Endothelial cell of umbilical vein (primary cell): Measurements from ENCODE around the gene TOMM6. TPM values are rescaled to one million over a fixed set of nuclear protein-coding genes. Genes with fewer than 3 reads are reported as not detected.

Experiments used
- Bru-seq: library from RNA; stranded (reverse); fragments of 400-500 nt; gene quantifications from one replicate; lab custom pipeline; 2021; lab: Mats Ljungman, UMichigan
- BruChase-seq, 2 experiments: library from RNA; stranded (reverse); fragments of 400-500 nt; gene quantifications; one replicate each; lab custom pipeline; 2021; lab: Mats Ljungman, UMichigan
- BruUV-seq: library from RNA; stranded (reverse); fragments of 400-500 nt; replicated peaks from 2 replicates; lab custom pipeline; 2021; lab: Mats Ljungman, UMichigan
- CTCF ChIA-PET: fragments of 300-600, 350-600 bp; sonication (Branson Sonifier 250); formaldehyde crosslinking; loops from one replicate; lab custom pipeline; 2021; ENCODE audit warnings: antibody characterized with exemption, inconsistent platforms; lab: Charles Lee
- POLR2A ChIA-PET: fragments of 300-600, 350-600 bp; sonication (Branson Sonifier 250); formaldehyde crosslinking; loops from one replicate; lab custom pipeline; 2021; ENCODE audit warnings: antibody characterized with exemption, inconsistent platforms; lab: Charles Lee
- DNase-seq: peaks from one replicate; pipeline ENCODE4 v3.0.0-alpha.2; 2011; ENCODE audit warnings: low read depth, low spot score
- FAIRE-seq: peaks from 2 replicates; lab custom pipeline; 2011; peaks lifted over from hg19 to GRCh38; lab: Jason Lieb, UNC
- H2AFZ ChIP-seq: 2 replicates; pipeline ENCODE4 v1.6.0; 2012; ENCODE audit warnings: low read depth, low read length, control low read depth, inconsistent platforms
- H3K27ac ChIP-seq: 2 replicates; pipeline ENCODE4 v1.5.1; 2011; ENCODE audit warnings: low read depth, mild to moderate bottlenecking, control low read depth, low read length, moderate library complexity; ENCODE audit not compliant: insufficient read depth
- H3K27me3 ChIP-seq, 2 experiments: 2 replicates each; pipeline versions ENCODE4 v1.6.0 to v1.6.1; 2011; ENCODE audit warnings: low read length in 2 of 2, mixed read lengths in 1 of 2; ENCODE audit not compliant: control insufficient read depth in 2 of 2, insufficient read depth in 2 of 2
- H3K36me3 ChIP-seq, 2 experiments: 2 replicates in 1 of 2; 3 replicates in 1 of 2; pipeline ENCODE4 v1.5.1; 2011; ENCODE audit warnings: low read length in 2 of 2, mild to moderate bottlenecking in 1 of 2, moderate library complexity in 1 of 2; ENCODE audit not compliant: control insufficient read depth in 2 of 2, insufficient read depth in 2 of 2; ENCODE audit errors: extremely low read depth in 1 of 2
- H3K4me1 ChIP-seq: 3 replicates; pipeline ENCODE4 v1.5.1; 2011; ENCODE audit warnings: mild to moderate bottlenecking, low read length; ENCODE audit not compliant: control insufficient read depth, insufficient read depth; ENCODE audit errors: extremely low read depth
- H3K4me2 ChIP-seq: 2 replicates; pipeline ENCODE4 v1.6.1; 2011; ENCODE audit warnings: low read length, control low read depth, mixed read lengths; ENCODE audit not compliant: insufficient read depth
- H3K4me3 ChIP-seq, 3 experiments: fragments of 200-600 bp in 1 of 3; sonication (generic), shearing (Covaris generic) in 1 of 3; replicated peaks in 1 of 3; 2 replicates each; pipeline ENCODE4 v1.5.1; 2011 to 2016; ENCODE audit warnings: control low read depth in 3 of 3, low read length in 3 of 3, mild to moderate bottlenecking in 2 of 3, inconsistent platforms in 1 of 3, low read depth in 1 of 3, moderate library complexity in 1 of 3; ENCODE audit not compliant: insufficient read depth in 1 of 3
- H3K79me2 ChIP-seq: 2 replicates; pipeline ENCODE4 v1.6.0; 2012; ENCODE audit warnings: low read length, inconsistent platforms; ENCODE audit not compliant: control insufficient read depth, insufficient read depth
- H3K9ac ChIP-seq: replicated peaks from 2 replicates; pipeline ENCODE3; 2011; ENCODE audit warnings: low read length, control low read depth; ENCODE audit not compliant: insufficient read depth; ENCODE audit errors: extremely low read depth
- H3K9me1 ChIP-seq: replicated peaks from 3 replicates; pipeline ENCODE4 v1.6.0; 2011; ENCODE audit warnings: mild to moderate bottlenecking, low read length; ENCODE audit not compliant: control insufficient read depth, insufficient read depth; ENCODE audit errors: extremely low read depth
- H3K9me3 ChIP-seq: replicated peaks from 2 replicates; pipeline ENCODE4 v1.5.1; 2012; ENCODE audit warnings: low read length, inconsistent platforms; ENCODE audit not compliant: control insufficient read depth, insufficient read depth
- H4K20me1 ChIP-seq: replicated peaks from 2 replicates; pipeline ENCODE3; 2011; ENCODE audit warnings: mild to moderate bottlenecking, low read length; ENCODE audit not compliant: control insufficient read depth, insufficient read depth; ENCODE audit errors: extremely low read depth
- CTCF ChIP-seq, 2 donors: IDR thresholded peaks; 1 replicate in 1 of 2; 2 replicates in 1 of 2; pipeline ENCODE4 v1.5.1; 2011; ENCODE audit warnings: low read length in 2 of 2, mild to moderate bottlenecking in 2 of 2, moderate library complexity in 2 of 2, control low read depth in 1 of 2, inconsistent platforms in 1 of 2, low read depth in 1 of 2; ENCODE audit not compliant: insufficient read depth in 1 of 2; ENCODE audit errors: extremely low read depth in 1 of 2
- EZH2 ChIP-seq: IDR thresholded peaks from 2 replicates; pipeline ENCODE4 v1.6.1; 2012; ENCODE audit warnings: borderline replicate concordance, low read depth, mild to moderate bottlenecking, moderate library complexity, low read length, inconsistent platforms; ENCODE audit not compliant: severe bottlenecking
- FOS ChIP-seq: IDR thresholded peaks from 2 replicates; pipeline ENCODE4 v1.6.1; 2011; ENCODE audit warnings: mild to moderate bottlenecking, low read length, moderate library complexity, borderline replicate concordance; ENCODE audit not compliant: insufficient read depth
- GATA2 ChIP-seq: IDR thresholded peaks from 2 replicates; pipeline ENCODE4 v1.7.0; 2011; ENCODE audit warnings: low read depth, mild to moderate bottlenecking, moderate library complexity, mixed read lengths, low read length; ENCODE audit not compliant: insufficient read length, insufficient read depth
- JUN ChIP-seq: IDR thresholded peaks from 2 replicates; pipeline ENCODE4 v1.6.1; 2011; ENCODE audit warnings: borderline replicate concordance, low read depth; ENCODE audit not compliant: insufficient read length, insufficient read depth
- MAX ChIP-seq: IDR thresholded peaks from 2 replicates; pipeline ENCODE4 v1.6.1; 2011; ENCODE audit not compliant: insufficient read depth, insufficient read length
- MYC ChIP-seq: IDR thresholded peaks from one replicate; pipeline ENCODE4 v1.6.1; 2011; ENCODE audit warnings: mild to moderate bottlenecking, low read depth, low read length
- POLR2A ChIP-seq: IDR thresholded peaks from 2 replicates; pipeline ENCODE4 v1.6.1; 2012; ENCODE audit warnings: low read depth, mild to moderate bottlenecking, control low read depth, low read length
- POLR2AphosphoS5 ChIP-seq: IDR thresholded peaks from 2 replicates; pipeline ENCODE4 v1.6.1; 2012; ENCODE audit warnings: low read depth, mild to moderate bottlenecking, control low read depth, low read length, moderate library complexity; ENCODE audit not compliant: insufficient read depth
- dilution Hi-C: fragments of 300-500 bp; cut with MboI; formaldehyde crosslinking; loops from one replicate; pipeline ENCODE4 v1.15.0; 2019; ENCODE audit warnings: low sequenced_read_pairs; ENCODE audit not compliant: extremely low pct_ligation_motif_present
- intact Hi-C: fragments of 100-400 bp; cut with micrococcal nuclease; formaldehyde crosslinking; loops from one replicate; pipeline ENCODE4 v1.10.0; 2022
- long read RNA-seq: library from polyadenylated mRNA; stranded (forward); transcript quantifications from one replicate; pipeline ENCODE4 v2.0.0, GENCODE V29; 2021
- polyA minus RNA-seq, 3 experiments: library from RNA; depleted of rRNA, polyadenylated mRNA; stranded (reverse); fragments of >200 nt; gene quantifications; 1 replicate in 1 of 3; 2 replicates in 2 of 3; pipeline ENCODE4 v1.2.3, GENCODE V29; 2011
- polyA plus RNA-seq, 4 experiments: library from polyadenylated mRNA; depleted of rRNA in 3 of 4; stranded (reverse) in 3 of 4; unstranded in 1 of 4; fragments of >200 nt; gene quantifications; 2 replicates each; pipeline versions ENCODE4 v1.2.1 to v1.2.3, GENCODE V29; 2011 to 2012; ENCODE audit warnings: missing spikeins in 1 of 4
- total RNA-seq: library from RNA; stranded (reverse); gene quantifications from 2 replicates; pipeline ENCODE4 v1.2.3, GENCODE V29; 2021

The TOMM6 gene
- 220 and 233 TPM in 2 replicates for total RNA-seq
- 435 and 527 TPM in 2 replicates for polyA plus RNA-seq
- 495 and 684 TPM in 2 replicates for polyA plus RNA-seq (2011; cell fraction: cytosol; rRNA removed)
- polyA plus RNA-seq (2011; cell fraction: nucleus; rRNA removed), result 216 and 226 TPM in 2 replicates
- 236 and 361 TPM in 2 replicates for polyA plus RNA-seq (2012)
- polyA minus RNA-seq, result 98.5 and 115 TPM in 2 replicates
- 66.2 TPM for polyA minus RNA-seq (2011; cell fraction: cytosol; rRNA and poly(A)+ RNA removed)
- 9.3 and 23.8 TPM in 2 replicates for polyA minus RNA-seq (2011; cell fraction: nucleus; rRNA and poly(A)+ RNA removed)
- Bru-seq, nascent RNA, result percentile 96 among the genes with signal in this experiment
- BruChase-seq, experiment 1, labeled RNA remaining after a 6-hour chase, result percentile 99 among the genes with signal in this experiment
- BruChase-seq, experiment 2, labeled RNA remaining after a 2-hour chase, result percentile 97 among the genes with signal in this experiment
- long read RNA-seq, transcript TOMM6-202 (3 exons, 637 nt), result minor isoform, 76 of 327 reads
- long read RNA-seq, transcript TOMM6-201 (3 exons, 595 nt), result major isoform, 247 of 327 reads
- long read RNA-seq, partial matches to known transcripts, result 0 of 327 reads
- long read RNA-seq, other reads (novel, unspliced or antisense), result 4 of 327 reads

- TF ChIP-seq FOS (no peak), GATA2 (no peak), EZH2 (no peak), POLR2A (peak; percentile 95), MYC (peak; percentile 11), JUN (peak; percentile 20), POLR2AphosphoS5 (peak; percentile 74), CTCF (IDR thresholded peaks at IDR 0.05; ENCODE audit: extremely low read depth in 1 of 2, insufficient read depth in 1 of 2, low read depth in 1 of 2, low read length in 2 of 2) (peak; percentile 83 to 84), MAX (peak; percentile 64)
- Histone ChIP-seq H3K27me3 (no peaks in the 10 kb centered on the region), H3K27ac (peak within 1 kb of the TSS; percentile 80), H3K9me3 (no peaks in the 10 kb centered on the region), H3K79me2 (peaks cover 17% of the 10 kb centered on the region), H3K4me2 (peak within 1 kb of the TSS; percentile 80), H3K4me1 (peaks cover 10% of the 10 kb centered on the region), H3K9ac (peak within 1 kb of the TSS; percentile 100), H3K4me3 (peak within 1 kb of the TSS; percentile 78 to 97 (median 94)), H4K20me1 (no peaks in the 10 kb centered on the region), H2AFZ (peak within 1 kb of the TSS; percentile 71), H3K36me3 (peaks cover 6 to 8% of the 10 kb centered on the region in 2 experiments), H3K9me1 (no peaks in the 10 kb centered on the region)
- TSS peak; percentile 54 for BruUV-seq
- dilution Hi-C loops (no loop called here), intact Hi-C loops (loop anchor here (1.0 to 2.0 kb wide), 9 partner anchors 38 to 775 kb away; partner anchors contain the start of genes BYSL, MED20, TFEB and USP49)
- POLR2A ChIA-PET, result interaction anchor here (1.5 to 2.4 kb wide), 3 partner anchors 11 to 153 kb away, joined by 3 to 7 read pairs (median 4); partner anchors contain the start of genes BYSL and MED20
- CTCF ChIA-PET, result interaction anchor here (0.6 to 4.5 kb wide), 31 partner anchors 9 to 995 kb away, joined by 3 to 78 read pairs (median 4); partner anchors contain the start of genes BICRAL, BYSL, CCND3 and MED20
- peak; percentile 96 for FAIRE-seq
- DNase-seq, result peak; percentile 97
Measured at GRCh38 chr6:41787219-41787917, at the start of gene TOMM6. TSS of gene TOMM6 (plus strand) at chr6:41787694. CDS start at chr6:41787698, 4 bp downstream.
